C4-2B (cell line): ENCODE data around the gene NKX1-1.

Experiments used
- CTCF ChIP-seq: fragments of 450-650 bp; conservative IDR thresholded peaks from 2 replicates; pipeline ENCODE4 v1.5.1; 2017; ENCODE audit warnings: mild to moderate bottlenecking
- ZFX ChIP-seq: fragments of 450-650 bp; IDR thresholded peaks from 2 replicates; pipeline ENCODE4 v1.6.1; 2017

DNA sequence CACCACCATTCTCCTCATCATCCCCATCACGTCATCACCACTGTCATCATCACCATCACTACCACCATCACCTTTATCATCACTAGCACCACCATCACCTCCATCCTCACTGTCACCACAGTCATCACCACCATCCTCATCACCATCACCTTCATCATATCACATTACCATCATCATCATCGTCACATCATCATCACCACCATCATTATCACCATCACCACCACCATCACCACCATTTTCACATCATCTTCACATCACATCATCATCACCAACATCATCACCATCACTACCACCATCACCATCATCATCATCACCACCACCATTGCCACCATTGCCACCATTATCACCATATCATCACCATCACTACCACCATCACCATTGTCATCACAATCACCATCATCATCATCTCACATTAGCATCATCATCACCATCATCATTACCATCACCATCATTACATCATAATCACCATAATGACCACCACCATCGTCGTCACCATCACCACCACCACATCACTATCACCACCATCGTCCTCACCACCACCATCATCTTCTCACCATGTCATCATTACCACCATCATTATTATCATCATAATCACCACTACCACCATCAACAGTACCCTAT lies 46.3 kb upstream of the NKX1-1 start:
- no peak for TF ChIP-seq CTCF
- TF ChIP-seq ZFX, result no peak
